PC-3 (cell line): Measurements from ENCODE around the gene KRTAP10-4.

ENCODE experiments used
- EZH2 ChIP-seq: fragments of 300-600 bp; sonication (generic); IDR thresholded peaks from one replicate; pipeline ENCODE4 v1.6.1; 2017; ENCODE audit warnings: antibody characterized with exemption, mild to moderate bottlenecking, low read length; ENCODE audit not compliant: unreplicated experiment
- EZH2phosphoT487 ChIP-seq: fragments of 300-600 bp; sonication (generic); IDR thresholded peaks from 2 replicates; pipeline ENCODE4 v1.6.1; 2018; ENCODE audit warnings: mild to moderate bottlenecking, antibody characterized with exemption, low read length, borderline replicate concordance
- TF ChIP-seq, protein P1 (sequence below): fragments of 300-600 bp; sonication (generic); conservative IDR thresholded peaks from 2 replicates; pipeline ENCODE4 v1.5.1; 2017; ENCODE audit warnings: antibody characterized with exemption, low read depth, mild to moderate bottlenecking, low read length

DNA sequence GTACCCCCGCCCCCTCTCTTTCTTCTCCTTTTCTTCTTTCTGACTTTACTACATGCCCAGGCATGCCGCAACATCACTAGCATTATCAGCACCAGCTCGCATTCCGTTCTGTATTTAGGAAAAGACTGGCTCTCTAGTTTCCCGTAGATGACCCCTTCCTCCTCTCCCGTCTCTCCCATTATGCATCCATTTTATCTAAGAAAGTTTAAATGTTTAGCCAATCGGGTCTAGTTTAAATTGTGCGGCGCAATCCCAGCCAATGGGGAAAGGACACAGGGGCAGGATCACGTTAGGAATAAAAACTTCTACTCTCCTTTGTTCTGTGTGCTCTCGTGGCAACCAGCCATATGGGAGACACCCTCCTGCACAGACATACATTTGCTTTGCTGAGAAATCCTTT is 24.5 kb downstream of the KRTAP10-4 start:
- TF ChIP-seq EZH2phosphoT487 (no peak), EZH2 (no peak)
- TF ChIP-seq, protein P1, sequence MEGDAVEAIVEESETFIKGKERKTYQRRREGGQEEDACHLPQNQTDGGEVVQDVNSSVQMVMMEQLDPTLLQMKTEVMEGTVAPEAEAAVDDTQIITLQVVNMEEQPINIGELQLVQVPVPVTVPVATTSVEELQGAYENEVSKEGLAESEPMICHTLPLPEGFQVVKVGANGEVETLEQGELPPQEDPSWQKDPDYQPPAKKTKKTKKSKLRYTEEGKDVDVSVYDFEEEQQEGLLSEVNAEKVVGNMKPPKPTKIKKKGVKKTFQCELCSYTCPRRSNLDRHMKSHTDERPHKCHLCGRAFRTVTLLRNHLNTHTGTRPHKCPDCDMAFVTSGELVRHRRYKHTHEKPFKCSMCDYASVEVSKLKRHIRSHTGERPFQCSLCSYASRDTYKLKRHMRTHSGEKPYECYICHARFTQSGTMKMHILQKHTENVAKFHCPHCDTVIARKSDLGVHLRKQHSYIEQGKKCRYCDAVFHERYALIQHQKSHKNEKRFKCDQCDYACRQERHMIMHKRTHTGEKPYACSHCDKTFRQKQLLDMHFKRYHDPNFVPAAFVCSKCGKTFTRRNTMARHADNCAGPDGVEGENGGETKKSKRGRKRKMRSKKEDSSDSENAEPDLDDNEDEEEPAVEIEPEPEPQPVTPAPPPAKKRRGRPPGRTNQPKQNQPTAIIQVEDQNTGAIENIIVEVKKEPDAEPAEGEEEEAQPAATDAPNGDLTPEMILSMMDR: no peak
